Uterus (tissue), 4 donors: ENCODE data around the gene HDAC4. TPM values are rescaled to one million over a fixed set of nuclear protein-coding genes. Genes with fewer than 3 reads are reported as not detected.

ENCODE experiments used
- DNase-seq, 2 donors: peaks; one replicate each; pipeline ENCODE4 v3.0.0-alpha.2; 2019 to 2020
- H3K27ac ChIP-seq, 2 donors: fragments of 200-600 bp; sonication (generic); 1 replicate in 1 of 2; 2 replicates in 1 of 2; pipeline ENCODE4 v1.5.1; 2016 to 2018
- H3K27me3 ChIP-seq, 2 donors: fragments of 200-600 bp; sonication (generic); one replicate each; pipeline ENCODE4 v1.5.1; 2018 to 2019; ENCODE audit warnings: control low read depth in 1 of 2
- H3K36me3 ChIP-seq, 2 donors: fragments of 200-600 bp; sonication (generic); one replicate each; pipeline ENCODE4 v1.5.1; 2019; ENCODE audit warnings: control low read depth in 1 of 2
- H3K4me1 ChIP-seq, 2 donors: fragments of 200-600 bp; sonication (generic); one replicate each; pipeline ENCODE4 v1.5.1; 2018 to 2019; ENCODE audit warnings: control low read depth in 1 of 2
- H3K4me3 ChIP-seq, 2 donors: fragments of 200-600 bp; sonication (generic); 1 replicate in 1 of 2; 2 replicates in 1 of 2; pipeline ENCODE4 v1.5.1; 2018 to 2019; ENCODE audit warnings: mild to moderate bottlenecking in 1 of 2
- H3K9me3 ChIP-seq, 2 donors: fragments of 200-600 bp; sonication (generic); one replicate each; pipeline ENCODE4 v1.5.1; 2019; ENCODE audit warnings: control low read depth in 1 of 2
- POLR2A ChIP-seq, 2 donors: fragments of 450-650 bp; IDR thresholded peaks; one replicate each; pipeline ENCODE4 v1.6.1; 2016; ENCODE audit warnings: antibody characterized with exemption in 2 of 2, mild to moderate bottlenecking in 1 of 2, moderate library complexity in 1 of 2
- intact Hi-C: fragments of 100-400 bp; cut with DNase I; formaldehyde crosslinking; loops from one replicate; pipeline ENCODE4 v1.15.1; 2023; ENCODE audit warnings: low total_unique reads
- total RNA-seq, 4 donors: library from RNA; depleted of rRNA in 3 of 4; stranded (reverse); fragments of >200 nt in 3 of 4; gene quantifications; one replicate each; pipeline versions ENCODE4 v1.1.0 to v1.2.4, GENCODE V29; 2014 to 2023
- TF ChIP-seq, protein P1 (sequence below), 4 experiments: fragments of 200-600 bp in 2 of 4; fragments of 450-650 bp in 2 of 4; sonication (generic) in 2 of 4; IDR thresholded peaks; one replicate each; pipeline ENCODE4 v1.5.1; 2016 to 2019; ENCODE audit warnings: antibody characterized with exemption in 4 of 4, mild to moderate bottlenecking in 2 of 4, moderate library complexity in 1 of 4
- donor health status: DM: yes; HTN: yes; CAD: no.

The HDAC4 gene
- total RNA-seq, 4 donors from 2014 or later, result 42.1 to 91.5 (median 73.4) TPM

DNA sequence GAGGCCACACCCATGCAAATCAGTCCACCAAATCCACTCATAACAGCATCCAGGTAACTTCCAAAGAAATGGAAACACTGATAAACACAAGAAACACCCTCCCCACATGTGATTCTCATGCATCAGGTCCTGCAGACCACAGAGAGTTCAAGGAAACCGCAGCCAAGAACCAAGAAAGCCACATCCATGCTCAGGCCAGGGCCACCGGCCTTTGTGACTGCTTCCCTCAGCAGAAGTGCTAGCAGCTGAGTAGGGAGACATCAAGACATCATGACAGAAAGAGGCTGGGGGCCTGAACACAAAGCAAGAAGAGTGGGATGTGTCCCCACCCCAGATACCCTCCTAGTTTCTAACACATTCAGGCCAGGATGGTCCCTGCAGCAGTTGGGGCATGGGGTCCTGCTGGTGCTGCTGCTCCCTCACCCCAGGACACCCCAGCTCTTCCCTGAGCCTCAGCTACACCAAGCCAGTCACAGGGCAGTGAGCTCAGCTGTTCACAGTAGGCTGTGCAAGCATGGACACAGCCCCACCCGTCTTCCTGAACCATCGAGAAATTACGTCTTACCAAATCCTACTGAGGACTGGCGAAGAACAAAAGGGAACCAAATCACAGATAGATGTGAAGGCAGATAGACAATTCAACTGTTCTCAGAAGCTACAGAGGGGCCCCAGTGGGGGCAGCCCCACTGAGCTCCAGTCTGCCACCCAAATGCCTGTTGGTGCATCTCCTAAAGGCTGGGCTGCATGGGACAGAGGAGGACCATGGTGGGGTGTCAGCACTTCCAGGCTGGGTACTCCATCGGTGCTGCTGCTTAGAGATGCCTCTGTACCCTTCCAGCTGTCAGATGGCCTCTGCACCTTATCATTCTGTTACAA is 60.9 kb downstream of the HDAC4 start:
- Histone ChIP-seq H3K27me3 (no peaks in the 10 kb centered on the region), H3K36me3 (no peaks in the 10 kb centered on the region), H3K9me3 (no peaks in the 10 kb centered on the region), H3K4me1 (no peaks in the 10 kb centered on the region), H3K27ac (no peak overlapping the region), H3K4me3 (no peak overlapping the region)
- intact Hi-C loops, result no loop called here
- TF ChIP-seq, protein P1, sequence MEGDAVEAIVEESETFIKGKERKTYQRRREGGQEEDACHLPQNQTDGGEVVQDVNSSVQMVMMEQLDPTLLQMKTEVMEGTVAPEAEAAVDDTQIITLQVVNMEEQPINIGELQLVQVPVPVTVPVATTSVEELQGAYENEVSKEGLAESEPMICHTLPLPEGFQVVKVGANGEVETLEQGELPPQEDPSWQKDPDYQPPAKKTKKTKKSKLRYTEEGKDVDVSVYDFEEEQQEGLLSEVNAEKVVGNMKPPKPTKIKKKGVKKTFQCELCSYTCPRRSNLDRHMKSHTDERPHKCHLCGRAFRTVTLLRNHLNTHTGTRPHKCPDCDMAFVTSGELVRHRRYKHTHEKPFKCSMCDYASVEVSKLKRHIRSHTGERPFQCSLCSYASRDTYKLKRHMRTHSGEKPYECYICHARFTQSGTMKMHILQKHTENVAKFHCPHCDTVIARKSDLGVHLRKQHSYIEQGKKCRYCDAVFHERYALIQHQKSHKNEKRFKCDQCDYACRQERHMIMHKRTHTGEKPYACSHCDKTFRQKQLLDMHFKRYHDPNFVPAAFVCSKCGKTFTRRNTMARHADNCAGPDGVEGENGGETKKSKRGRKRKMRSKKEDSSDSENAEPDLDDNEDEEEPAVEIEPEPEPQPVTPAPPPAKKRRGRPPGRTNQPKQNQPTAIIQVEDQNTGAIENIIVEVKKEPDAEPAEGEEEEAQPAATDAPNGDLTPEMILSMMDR (IDR thresholded peaks at IDR 0.05), result no peak
- no peak for TF ChIP-seq POLR2A (IDR thresholded peaks at IDR 0.05)
- DNase-seq, result peak in 1 of 2 donors; percentile 9

DNA sequence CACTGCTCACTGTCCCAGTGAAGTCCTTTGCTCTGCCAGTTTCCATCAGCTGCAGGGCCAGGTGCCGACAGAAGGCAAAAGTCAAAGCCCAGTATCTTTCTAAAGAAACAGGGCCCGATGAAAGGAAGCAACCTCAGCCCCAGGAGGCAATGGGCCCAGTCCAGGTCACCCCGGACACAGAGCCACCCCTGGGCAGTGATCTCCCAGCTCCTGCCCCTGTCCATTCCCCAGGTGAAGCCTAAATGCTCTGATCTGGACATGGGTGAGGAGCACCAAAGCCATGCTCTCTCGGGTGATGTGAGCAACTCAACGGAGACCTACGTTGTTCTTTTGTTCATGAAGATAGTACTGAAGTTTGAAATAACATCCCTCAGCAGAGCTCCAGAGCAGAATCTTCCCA is 61.6 kb downstream of the HDAC4 start:
- TF ChIP-seq, protein P1 (IDR thresholded peaks at IDR 0.05), result no peak
- no peak for TF ChIP-seq POLR2A (IDR thresholded peaks at IDR 0.05)
- H3K4me1 ChIP-seq, result no peaks in the 10 kb centered on the region
- intact Hi-C loops, result no loop called here
- no peak overlapping the region for H3K27ac ChIP-seq
- no peaks in the 10 kb centered on the region for H3K36me3 ChIP-seq
- DNase-seq, result peak in 1 of 2 donors; percentile 5
- no peak overlapping the region for H3K4me3 ChIP-seq
- H3K9me3 ChIP-seq, result no peaks in the 10 kb centered on the region
- no peaks in the 10 kb centered on the region for H3K27me3 ChIP-seq

DNA sequence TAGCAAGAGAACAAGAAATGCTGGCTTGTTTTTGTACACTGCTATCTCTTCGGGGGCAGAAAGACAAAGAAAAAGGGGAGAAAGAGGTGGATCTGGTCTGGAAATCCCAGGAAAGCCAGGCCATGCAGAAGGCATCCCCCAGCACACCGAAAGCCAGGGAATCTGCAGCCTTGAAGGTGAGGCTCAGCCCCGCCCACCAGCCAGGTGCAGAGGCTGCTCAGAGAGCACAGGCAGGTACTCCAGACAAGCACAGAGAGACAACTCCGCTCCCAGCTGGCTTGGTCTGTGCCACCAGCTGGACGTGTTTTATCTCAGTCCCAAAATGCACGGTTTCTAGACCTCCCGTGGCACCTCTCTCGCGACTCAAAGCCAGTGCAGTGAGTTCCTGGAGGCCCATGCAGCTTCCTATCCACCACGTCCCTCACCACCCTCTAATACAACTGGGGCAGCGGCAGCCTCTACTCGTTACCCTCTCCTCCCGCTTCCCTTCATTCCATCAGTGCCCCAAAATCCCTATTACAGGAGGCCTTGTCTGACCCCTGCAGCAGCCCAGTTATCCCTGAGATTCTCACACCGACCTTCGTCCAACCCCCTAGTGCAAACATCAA is 62.8 kb downstream of the HDAC4 start:
- Histone ChIP-seq H3K9me3 (no peaks in the 10 kb centered on the region), H3K4me3 (no peak overlapping the region), H3K27me3 (no peaks in the 10 kb centered on the region), H3K36me3 (no peaks in the 10 kb centered on the region), H3K4me1 (no peaks in the 10 kb centered on the region), H3K27ac (no peak overlapping the region)
- intact Hi-C loops, result no loop called here
- TF ChIP-seq, protein P1 (IDR thresholded peaks at IDR 0.05), result no peak
- DNase-seq, result peak in 1 of 2 donors; percentile 13

DNA sequence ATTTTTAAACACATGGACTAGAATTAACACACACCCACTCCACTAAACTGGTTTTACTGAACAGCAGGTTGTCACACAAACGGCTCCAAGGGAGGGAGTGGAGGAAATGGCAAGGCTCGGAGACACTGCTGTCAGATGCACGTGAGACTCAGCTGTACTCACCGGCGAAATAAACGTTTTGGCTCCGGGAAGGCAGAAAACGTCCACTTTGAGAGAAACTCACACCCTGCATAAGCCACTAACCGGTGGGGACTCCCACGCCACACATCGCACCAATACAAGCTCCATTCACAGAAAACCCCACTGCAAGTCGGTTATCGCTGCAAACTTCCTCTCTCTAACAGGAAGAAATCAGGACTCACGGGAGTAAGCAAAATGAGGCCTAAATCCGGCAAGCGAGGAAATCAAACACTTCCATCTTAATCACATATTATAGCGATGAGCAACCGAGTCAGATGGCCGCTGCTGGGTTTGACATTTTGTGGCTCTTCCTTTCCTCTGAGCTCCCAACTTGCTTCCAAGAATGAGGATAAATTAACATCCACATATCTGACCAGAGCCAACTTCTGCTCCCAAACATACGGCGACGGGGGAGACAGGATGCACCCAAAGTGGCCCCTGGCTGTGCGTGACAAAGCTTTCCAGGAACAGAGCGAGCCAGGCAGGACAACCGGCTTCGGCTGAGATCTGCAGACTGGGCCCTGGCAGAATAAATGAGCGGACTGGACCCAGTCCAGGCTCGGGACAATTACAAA is 63.5 kb downstream of the HDAC4 start:
- peak in 1 of 2 donors; percentile 9 for DNase-seq
- Histone ChIP-seq H3K9me3 (no peaks in the 10 kb centered on the region), H3K27ac (no peak overlapping the region), H3K27me3 (no peaks in the 10 kb centered on the region), H3K4me3 (no peak overlapping the region), H3K36me3 (no peaks in the 10 kb centered on the region), H3K4me1 (no peaks in the 10 kb centered on the region)
- TF ChIP-seq, protein P1 (IDR thresholded peaks at IDR 0.05), result no peak
- TF ChIP-seq POLR2A (IDR thresholded peaks at IDR 0.05), result no peak
- intact Hi-C loops, result no loop called here
